GM19023 (cell line): ENCODE results near the gene EID3.

Experiments used
- ATAC-seq: cut with Tn5 transposase; IDR thresholded peaks from one replicate; pipeline ENCODE4 v1.9.1; 2021; ENCODE audit warnings: mild to moderate bottlenecking, moderate library complexity; ENCODE audit not compliant: unreplicated experiment

The EID3 gene

GRCh38 chr12:104353012-104353981 lies 49.8 kb downstream of the EID3 start:
- no peak for ATAC-seq

GRCh38 chr12:104354167-104354867 lies 50.8 kb downstream of the EID3 start:
- no peak for ATAC-seq
